Measurements from ENCODE around the gene OSGIN1.

OSGIN1 gene

GRCh38 chr16:83977056-83977815 is 24.2 kb downstream of the OSGIN1 start:
- no peaks in the 10 kb centered on the region for H3K36me3 Mint-ChIP-seq (ENCODE audit: low read depth)
- H3K27me3 Mint-ChIP-seq = peaks cover 4% of the 10 kb centered on the region
- H3K9me3 Mint-ChIP-seq = peaks cover 12% of the 10 kb centered on the region
- DNase-seq = no peak
- no peak overlapping the region for H3K27ac Mint-ChIP-seq
- no peaks in the 10 kb centered on the region for H3K4me1 Mint-ChIP-seq (ENCODE audit: low read depth)
- H3K4me3 Mint-ChIP-seq = no peak overlapping the region

- H3K36me3 Mint-ChIP-seq (ENCODE audit: low read depth) = no peaks in the 10 kb centered on the region
- H3K27me3 Mint-ChIP-seq = peaks cover 4% of the 10 kb centered on the region
- peaks cover 12% of the 10 kb centered on the region for H3K9me3 Mint-ChIP-seq
- H3K27ac Mint-ChIP-seq = no peak overlapping the region
- no peak overlapping the region for H3K4me3 Mint-ChIP-seq
- DNase-seq = no peak
- no peaks in the 10 kb centered on the region for H3K4me1 Mint-ChIP-seq (ENCODE audit: low read depth)
Observed at GRCh38 chr16:83978401-83978904, 25.4 kb downstream of the OSGIN1 start.

DNA sequence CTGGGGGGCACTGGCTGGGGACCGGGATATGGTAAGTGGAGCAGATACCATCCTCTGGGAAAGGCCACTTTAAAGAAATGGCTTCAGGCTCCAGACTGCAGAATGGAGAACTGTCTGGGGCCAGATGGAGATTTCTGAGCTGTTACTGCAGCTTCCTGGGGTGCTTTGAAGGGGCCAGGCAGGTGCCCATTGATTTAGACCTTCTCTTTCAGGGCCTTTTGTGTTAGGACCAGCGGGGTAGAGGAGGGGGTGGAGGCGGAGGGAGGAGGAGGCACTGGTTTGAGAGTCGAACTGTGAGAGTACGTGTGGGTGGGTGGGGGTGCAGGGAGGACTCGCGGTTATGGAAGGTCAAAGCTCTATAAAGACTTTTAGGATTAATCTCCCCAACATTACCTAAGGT is 26.4 kb downstream of the OSGIN1 start:
- Mint-ChIP-seq H3K4me3 (no peak overlapping the region), H3K36me3 (ENCODE audit: low read depth) (no peaks in the 10 kb centered on the region), H3K9me3 (peaks cover 12% of the 10 kb centered on the region), H3K27me3 (peaks cover 4% of the 10 kb centered on the region), H3K27ac (no peak overlapping the region), H3K4me1 (ENCODE audit: low read depth) (no peaks in the 10 kb centered on the region)
- no peak for DNase-seq

- H3K4me1 Mint-ChIP-seq (ENCODE audit: low read depth) = no peaks in the 10 kb centered on the region
- no peak overlapping the region for H3K27ac Mint-ChIP-seq
- peaks cover 4% of the 10 kb centered on the region for H3K27me3 Mint-ChIP-seq
- peaks cover 12% of the 10 kb centered on the region for H3K9me3 Mint-ChIP-seq
- no peaks in the 10 kb centered on the region for H3K36me3 Mint-ChIP-seq (ENCODE audit: low read depth)
- no peak overlapping the region for H3K4me3 Mint-ChIP-seq
- no peak for DNase-seq
Observed at GRCh38 chr16:83980794-83981193, 27.8 kb downstream of the OSGIN1 start.

GRCh38 chr16:83981799-83982198 is 28.8 kb downstream of the OSGIN1 start:
- no peak for DNase-seq
- H3K4me3 Mint-ChIP-seq = no peak overlapping the region
- H3K27me3 Mint-ChIP-seq = no peaks in the 10 kb centered on the region
- no peaks in the 10 kb centered on the region for H3K36me3 Mint-ChIP-seq (ENCODE audit: low read depth)
- H3K4me1 Mint-ChIP-seq (ENCODE audit: low read depth) = no peaks in the 10 kb centered on the region
- H3K9me3 Mint-ChIP-seq = peaks cover 12% of the 10 kb centered on the region
- H3K27ac Mint-ChIP-seq = no peak overlapping the region

DNA sequence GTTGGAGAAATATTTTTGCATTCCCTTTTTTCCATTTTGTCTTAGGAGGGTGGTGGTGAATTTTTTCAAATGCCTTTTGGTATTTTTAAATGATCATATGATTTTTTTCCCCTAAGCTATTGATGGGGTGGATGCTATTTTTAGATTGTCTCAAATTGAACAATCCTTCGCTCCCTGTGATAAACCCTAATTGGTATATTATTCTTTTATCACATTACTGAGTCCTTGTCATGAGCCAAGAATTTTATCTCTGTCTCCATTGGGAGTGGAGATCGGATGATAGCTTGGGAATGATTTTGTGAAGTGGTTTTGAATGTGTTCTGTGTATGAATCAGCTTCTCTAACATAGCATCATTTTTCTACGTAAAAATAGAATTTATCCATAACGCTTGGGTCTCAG is 30.5 kb downstream of the OSGIN1 start:
- no peak overlapping the region for H3K4me3 Mint-ChIP-seq
- DNase-seq = no peak
- H3K27me3 Mint-ChIP-seq = peaks cover 1% of the 10 kb centered on the region
- H3K4me1 Mint-ChIP-seq (ENCODE audit: low read depth) = no peaks in the 10 kb centered on the region
- no peaks in the 10 kb centered on the region for H3K36me3 Mint-ChIP-seq (ENCODE audit: low read depth)
- peaks cover 6% of the 10 kb centered on the region for H3K9me3 Mint-ChIP-seq
- no peak overlapping the region for H3K27ac Mint-ChIP-seq

- Mint-ChIP-seq H3K9me3 (no peaks in the 10 kb centered on the region), H3K27ac (no peak overlapping the region), H3K36me3 (ENCODE audit: low read depth) (no peaks in the 10 kb centered on the region), H3K4me1 (ENCODE audit: low read depth) (no peaks in the 10 kb centered on the region), H3K4me3 (no peak overlapping the region), H3K27me3 (peaks cover 49% of the 10 kb centered on the region)
- no peak for DNase-seq
Observed at GRCh38 chr16:83989300-83989699, 36.3 kb downstream of the OSGIN1 start.

DNA sequence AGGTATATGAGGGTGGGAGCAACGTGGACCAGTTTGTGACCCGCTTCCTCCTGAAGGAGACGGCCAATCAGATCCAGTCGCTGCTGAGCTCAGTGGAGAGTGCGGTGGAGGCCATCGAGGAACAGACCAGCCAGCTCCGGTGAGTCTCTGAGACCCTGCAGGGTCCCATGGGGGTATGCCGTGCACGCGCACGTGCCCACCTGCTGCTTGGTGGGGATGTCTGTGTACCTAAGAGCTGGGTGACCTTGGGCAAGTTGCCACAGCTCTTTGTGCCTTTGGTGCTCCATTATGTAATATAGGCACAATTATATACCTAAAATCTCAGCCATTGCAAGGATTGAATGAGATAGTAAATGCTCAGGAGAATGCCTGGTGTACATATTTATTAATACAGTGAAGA is 37.5 kb downstream of the OSGIN1 start:
- Mint-ChIP-seq H3K36me3 (ENCODE audit: low read depth) (no peaks in the 10 kb centered on the region), H3K9me3 (no peaks in the 10 kb centered on the region), H3K27ac (no peak overlapping the region), H3K27me3 (peaks cover 60% of the 10 kb centered on the region), H3K4me3 (no peak overlapping the region), H3K4me1 (ENCODE audit: low read depth) (no peaks in the 10 kb centered on the region)
- no peak for DNase-seq

DNA sequence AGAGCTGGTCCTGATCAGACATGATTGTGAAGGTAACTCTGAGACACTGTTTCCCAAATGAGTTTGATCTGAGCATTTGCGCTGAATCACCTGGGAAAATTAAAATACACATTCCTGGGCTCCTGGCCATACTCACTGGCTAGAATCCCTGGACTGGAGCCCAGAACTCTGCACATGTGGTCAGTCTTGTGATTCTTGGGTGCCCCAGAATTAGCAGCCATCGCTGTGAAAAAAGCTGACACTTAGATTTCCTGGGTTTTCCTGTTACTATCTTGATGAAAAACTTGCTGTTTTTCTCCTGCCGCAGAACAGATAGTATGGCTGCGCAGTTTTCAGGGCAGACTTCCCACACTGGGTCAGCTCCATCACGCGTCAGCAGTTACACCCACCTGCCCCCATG is 39.6 kb downstream of the OSGIN1 start:
- H3K9me3 Mint-ChIP-seq = no peaks in the 10 kb centered on the region
- H3K36me3 Mint-ChIP-seq (ENCODE audit: low read depth) = no peaks in the 10 kb centered on the region
- H3K4me1 Mint-ChIP-seq (ENCODE audit: low read depth) = no peaks in the 10 kb centered on the region
- H3K27ac Mint-ChIP-seq = no peak overlapping the region
- DNase-seq = no peak
- peaks cover 73% of the 10 kb centered on the region for H3K27me3 Mint-ChIP-seq
- no peak overlapping the region for H3K4me3 Mint-ChIP-seq

DNA sequence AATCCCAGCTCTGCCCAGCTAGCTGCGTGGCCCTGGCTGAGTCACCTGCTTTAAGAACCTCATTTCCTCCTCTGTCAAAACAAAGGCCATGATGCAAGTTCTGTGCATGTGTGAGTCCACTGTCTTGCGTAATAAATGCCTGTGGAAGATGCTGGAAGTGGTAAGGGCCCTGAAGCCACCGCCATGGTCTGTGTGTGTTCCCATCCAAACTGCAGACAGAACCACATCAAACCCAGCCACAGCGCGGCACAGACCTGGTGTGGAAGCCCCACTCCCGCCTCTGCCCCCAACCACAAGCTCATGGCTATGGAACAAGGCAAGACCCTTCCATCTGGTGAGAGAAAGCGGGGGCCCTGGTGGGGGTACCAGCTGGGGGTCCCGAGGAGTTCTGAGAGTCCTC is 41.0 kb downstream of the OSGIN1 start:
- Mint-ChIP-seq H3K36me3 (ENCODE audit: low read depth) (no peaks in the 10 kb centered on the region), H3K4me3 (no peak overlapping the region), H3K27ac (no peak overlapping the region), H3K27me3 (peaks cover 75% of the 10 kb centered on the region), H3K9me3 (no peaks in the 10 kb centered on the region), H3K4me1 (ENCODE audit: low read depth) (no peaks in the 10 kb centered on the region)
- DNase-seq = no peak

DNA sequence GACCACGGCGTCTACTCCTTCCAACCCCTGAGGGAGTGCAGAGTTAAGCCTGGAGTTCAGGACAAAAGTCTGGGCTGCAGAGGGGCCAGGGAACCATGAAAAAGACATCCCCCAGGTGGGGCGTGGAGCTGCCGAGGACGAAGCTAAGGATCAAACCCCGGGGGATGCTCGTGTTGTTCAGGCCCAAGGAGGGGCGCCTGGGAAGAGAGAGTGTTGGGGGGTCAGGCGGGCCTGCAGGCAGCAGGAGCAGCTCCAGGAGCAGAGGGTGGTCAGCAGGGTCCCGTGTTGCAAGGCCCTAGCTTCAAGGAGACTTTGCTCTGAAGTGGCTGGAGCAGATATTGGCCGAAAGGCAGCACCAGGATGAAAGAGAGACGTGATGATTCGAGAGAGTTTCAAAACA is 41.7 kb downstream of the OSGIN1 start:
- no peak overlapping the region for H3K27ac Mint-ChIP-seq
- H3K36me3 Mint-ChIP-seq (ENCODE audit: low read depth) = no peaks in the 10 kb centered on the region
- H3K4me1 Mint-ChIP-seq (ENCODE audit: low read depth) = no peaks in the 10 kb centered on the region
- peaks cover 72% of the 10 kb centered on the region for H3K27me3 Mint-ChIP-seq
- H3K9me3 Mint-ChIP-seq = no peaks in the 10 kb centered on the region
- no peak for DNase-seq
- H3K4me3 Mint-ChIP-seq = no peak overlapping the region

DNA sequence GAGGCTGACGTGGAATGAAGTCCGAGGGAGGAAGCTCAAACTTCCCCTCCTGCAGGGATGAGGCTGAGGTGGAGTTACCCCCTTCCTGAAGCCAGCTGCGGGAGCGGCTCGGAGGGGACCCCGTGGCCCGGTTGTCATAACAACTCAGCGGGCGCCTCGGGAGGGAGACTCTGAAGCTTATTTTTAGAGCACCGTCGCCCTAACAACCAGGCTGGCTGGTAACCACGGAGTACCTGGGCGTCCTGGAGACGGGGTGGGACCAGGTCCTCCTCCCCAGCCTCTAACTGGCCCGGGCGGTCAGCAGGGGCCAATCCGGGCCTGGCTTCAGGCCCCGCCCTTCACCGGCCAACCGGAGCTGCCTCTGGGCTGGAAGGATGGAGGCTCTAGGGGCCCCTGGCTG is 42.7 kb downstream of the OSGIN1 start:
- Mint-ChIP-seq H3K4me3 (no peak overlapping the region), H3K4me1 (ENCODE audit: low read depth) (no peaks in the 10 kb centered on the region), H3K36me3 (ENCODE audit: low read depth) (no peaks in the 10 kb centered on the region), H3K9me3 (no peaks in the 10 kb centered on the region), H3K27me3 (peaks cover 64% of the 10 kb centered on the region), H3K27ac (no peak overlapping the region)
- DNase-seq = no peak

GRCh38 chr16:83996481-83997252 is 43.6 kb downstream of the OSGIN1 start:
- Mint-ChIP-seq H3K27ac (no peak overlapping the region), H3K9me3 (no peaks in the 10 kb centered on the region), H3K4me3 (no peak overlapping the region), H3K4me1 (ENCODE audit: low read depth) (no peaks in the 10 kb centered on the region), H3K36me3 (ENCODE audit: low read depth) (no peaks in the 10 kb centered on the region), H3K27me3 (peaks cover 62% of the 10 kb centered on the region)
- DNase-seq = no peak

- Mint-ChIP-seq H3K4me3 (no peak overlapping the region), H3K27me3 (peaks cover 53% of the 10 kb centered on the region), H3K4me1 (ENCODE audit: low read depth) (no peaks in the 10 kb centered on the region), H3K9me3 (no peaks in the 10 kb centered on the region), H3K36me3 (ENCODE audit: low read depth) (no peaks in the 10 kb centered on the region), H3K27ac (no peak overlapping the region)
- DNase-seq = no peak
Observed at GRCh38 chr16:83998091-83998490, 45.1 kb downstream of the OSGIN1 start.

- Mint-ChIP-seq H3K4me3 (no peak overlapping the region), H3K27ac (no peak overlapping the region), H3K27me3 (peaks cover 24% of the 10 kb centered on the region), H3K4me1 (ENCODE audit: low read depth) (no peaks in the 10 kb centered on the region), H3K36me3 (ENCODE audit: low read depth) (no peaks in the 10 kb centered on the region), H3K9me3 (no peaks in the 10 kb centered on the region)
- no peak for DNase-seq
Observed at GRCh38 chr16:84000989-84001642, 48.1 kb downstream of the OSGIN1 start.
